DND-41 (cell line): Measurements from ENCODE around the gene ADAP2.

Experiments
- CTCF ChIP-seq: IDR thresholded peaks from 2 replicates; pipeline ENCODE4 v1.5.1; 2012; ENCODE audit warnings: borderline replicate concordance, low read length, moderate library complexity, mild to moderate bottlenecking; ENCODE audit not compliant: poor library complexity, severe bottlenecking; ENCODE audit errors: extremely low read depth
- EZH2 ChIP-seq: IDR thresholded peaks from 3 replicates; pipeline ENCODE4 v1.6.1; 2012; ENCODE audit warnings: borderline replicate concordance, low read depth, mild to moderate bottlenecking, moderate library complexity, low read length, inconsistent platforms; ENCODE audit not compliant: severe bottlenecking

GRCh38 chr17:30957741-30958140 is 36.0 kb downstream of the ADAP2 start:
- TF ChIP-seq CTCF = no peak
- no peak for TF ChIP-seq EZH2
